ENCODE data around the gene NELL2.

Gene NELL2

DNA sequence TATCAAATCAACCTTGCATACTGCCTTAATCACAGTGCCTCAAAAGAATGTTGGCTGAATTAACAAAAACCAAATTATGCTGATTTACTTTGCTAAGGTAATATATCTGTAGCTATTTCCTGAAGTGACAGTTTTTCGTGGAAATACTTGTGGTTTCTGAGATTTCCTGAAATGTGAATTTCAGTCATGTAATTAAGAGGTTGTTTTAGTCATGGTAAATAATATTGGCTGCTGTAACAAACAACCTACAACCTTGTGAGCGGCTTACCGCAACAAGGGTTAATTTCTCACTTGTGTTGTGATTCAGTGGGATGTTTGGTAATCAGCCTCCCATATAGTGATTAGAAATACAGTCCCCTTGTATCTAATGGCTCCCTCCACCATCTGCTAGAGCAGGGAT, 387.9 kb downstream of the NELL2 start:
- no peaks in the 10 kb centered on the region for H3K36me3 ChIP-seq (ENCODE audit: low read depth)
- H3K27ac ChIP-seq (ENCODE audit: poor library complexity, severe bottlenecking): no peak overlapping the region
- no peak overlapping the region for H3K4me3 ChIP-seq (ENCODE audit: severe bottlenecking)
- no peak for DNase-seq (ENCODE audit: low spot score)
- no peaks in the 10 kb centered on the region for H3K27me3 ChIP-seq (ENCODE audit: insufficient read depth, poor library complexity, severe bottlenecking)
- no peaks in the 10 kb centered on the region for H3K4me1 ChIP-seq (ENCODE audit: insufficient read depth, poor library complexity, severe bottlenecking)
- no peak for TF ChIP-seq CTCF (IDR thresholded peaks at IDR 0.05; ENCODE audit: poor library complexity, severe bottlenecking)
- ATAC-seq (ENCODE audit: low read depth): no peak
- no peaks in the 10 kb centered on the region for H3K9me3 ChIP-seq (ENCODE audit: severe bottlenecking)

DNA sequence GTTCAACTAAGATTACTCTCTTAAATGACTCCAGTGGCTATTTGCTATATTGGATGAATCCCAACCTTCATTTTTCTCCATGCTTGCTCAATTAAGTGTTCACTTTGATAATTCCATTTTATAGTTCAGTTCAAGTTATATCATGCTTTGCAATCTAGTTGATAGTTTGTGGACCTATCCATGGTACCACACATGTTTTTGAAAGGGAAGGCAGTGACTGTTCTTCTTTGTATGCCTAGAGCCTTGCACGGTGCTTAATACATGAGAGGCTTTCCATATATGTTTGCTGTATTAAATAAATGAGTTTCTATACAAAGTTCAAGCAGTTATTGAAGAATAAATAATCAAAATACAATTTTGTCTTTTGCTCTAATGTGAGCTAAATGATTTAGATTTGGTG, 391.3 kb downstream of the NELL2 start:
- H3K36me3 ChIP-seq (ENCODE audit: low read depth): no peaks in the 10 kb centered on the region
- TF ChIP-seq CTCF (IDR thresholded peaks at IDR 0.05; ENCODE audit: poor library complexity, severe bottlenecking): no peak
- H3K9me3 ChIP-seq (ENCODE audit: severe bottlenecking): no peaks in the 10 kb centered on the region
- H3K27ac ChIP-seq (ENCODE audit: poor library complexity, severe bottlenecking): no peak overlapping the region
- no peaks in the 10 kb centered on the region for H3K4me1 ChIP-seq (ENCODE audit: insufficient read depth, poor library complexity, severe bottlenecking)
- DNase-seq (ENCODE audit: low spot score) (no peak), ATAC-seq (ENCODE audit: low read depth) (no peak)
- no peaks in the 10 kb centered on the region for H3K27me3 ChIP-seq (ENCODE audit: insufficient read depth, poor library complexity, severe bottlenecking)
- H3K4me3 ChIP-seq (ENCODE audit: severe bottlenecking): no peak overlapping the region

GRCh38 chr12:44477331-44477980, 398.7 kb downstream of the NELL2 start:
- no peak for ATAC-seq (ENCODE audit: low read depth)

DNA sequence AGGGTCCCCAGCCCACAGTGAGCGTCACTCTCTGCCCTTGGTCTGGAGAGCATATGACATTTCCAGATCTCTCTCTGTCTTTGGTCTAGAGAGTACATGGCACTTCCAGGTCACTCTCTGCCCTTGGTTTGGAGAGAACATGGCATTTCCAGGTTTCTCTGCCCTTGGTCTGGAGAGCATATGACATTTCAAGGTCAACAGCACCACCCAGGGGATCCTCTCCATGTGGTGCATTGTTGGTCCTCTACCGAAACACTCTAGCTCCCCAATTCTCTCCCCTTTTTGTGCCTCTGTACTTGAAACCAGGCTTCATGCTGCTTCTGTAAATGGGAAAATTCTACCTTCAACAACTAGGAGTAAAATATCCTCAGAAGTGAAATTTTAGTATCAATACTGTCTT, 399.4 kb downstream of the NELL2 start:
- Histone ChIP-seq H3K27me3 (ENCODE audit: insufficient read depth, poor library complexity, severe bottlenecking) (no peaks in the 10 kb centered on the region), H3K27ac (ENCODE audit: poor library complexity, severe bottlenecking) (no peak overlapping the region), H3K4me1 (ENCODE audit: insufficient read depth, poor library complexity, severe bottlenecking) (no peaks in the 10 kb centered on the region), H3K4me3 (ENCODE audit: severe bottlenecking) (no peak overlapping the region), H3K36me3 (ENCODE audit: low read depth) (no peaks in the 10 kb centered on the region), H3K9me3 (ENCODE audit: severe bottlenecking) (no peaks in the 10 kb centered on the region)
- no peak for DNase-seq (ENCODE audit: low spot score)
- TF ChIP-seq CTCF (IDR thresholded peaks at IDR 0.05; ENCODE audit: poor library complexity, severe bottlenecking): no peak
- no peak for ATAC-seq (ENCODE audit: low read depth)

More at GRCh38 chr12:44477331-44477980, 398.7 kb downstream of the NELL2 start:
- Histone ChIP-seq H3K4me1 (ENCODE audit: insufficient read depth, poor library complexity, severe bottlenecking) (no peaks in the 10 kb centered on the region), H3K4me3 (ENCODE audit: severe bottlenecking) (no peak overlapping the region), H3K36me3 (ENCODE audit: low read depth) (no peaks in the 10 kb centered on the region), H3K27me3 (ENCODE audit: insufficient read depth, poor library complexity, severe bottlenecking) (no peaks in the 10 kb centered on the region), H3K27ac (ENCODE audit: poor library complexity, severe bottlenecking) (no peak overlapping the region), H3K9me3 (ENCODE audit: severe bottlenecking) (no peaks in the 10 kb centered on the region)
- DNase-seq (ENCODE audit: low spot score): no peak
- no peak for TF ChIP-seq CTCF (IDR thresholded peaks at IDR 0.05; ENCODE audit: poor library complexity, severe bottlenecking)

DNA sequence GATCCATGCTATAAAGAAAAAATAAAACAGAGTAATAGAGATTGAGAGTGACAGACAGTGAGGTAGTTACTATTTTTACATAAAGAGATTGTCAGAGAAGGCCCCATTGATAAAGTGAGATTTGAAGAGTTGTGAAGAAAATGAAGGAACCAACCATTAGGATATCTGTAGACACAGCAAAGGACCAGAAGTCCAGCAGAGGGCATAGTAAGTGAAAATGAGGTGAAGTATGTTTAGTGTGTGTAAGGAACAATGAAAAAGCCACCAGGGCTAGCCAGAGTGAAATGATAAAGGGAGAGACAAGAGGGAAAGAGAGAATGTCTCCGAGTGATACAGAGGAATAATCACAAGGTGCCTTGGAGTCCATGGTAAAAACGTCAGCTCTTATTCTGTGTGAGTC, 411.0 kb downstream of the NELL2 start:
- DNase-seq (ENCODE audit: low spot score) (no peak), ATAC-seq (ENCODE audit: low read depth) (no peak)
- H3K36me3 ChIP-seq (ENCODE audit: low read depth): no peaks in the 10 kb centered on the region
- H3K4me3 ChIP-seq (ENCODE audit: severe bottlenecking): no peak overlapping the region
- H3K27ac ChIP-seq (ENCODE audit: poor library complexity, severe bottlenecking): no peak overlapping the region
- no peaks in the 10 kb centered on the region for H3K9me3 ChIP-seq (ENCODE audit: severe bottlenecking)
- H3K4me1 ChIP-seq (ENCODE audit: insufficient read depth, poor library complexity, severe bottlenecking): no peaks in the 10 kb centered on the region
- H3K27me3 ChIP-seq (ENCODE audit: insufficient read depth, poor library complexity, severe bottlenecking): no peaks in the 10 kb centered on the region
- TF ChIP-seq CTCF (IDR thresholded peaks at IDR 0.05; ENCODE audit: poor library complexity, severe bottlenecking): no peak
